Endodermal cell (in vitro differentiated cells): Measurements from ENCODE around the gene AUTS2. TPM values are rescaled to one million over a fixed set of nuclear protein-coding genes. Genes with fewer than 3 reads are reported as not detected.

Experiments used
- DNase-seq: peaks from one replicate; pipeline ENCODE4 v3.0.0-alpha.2; 2017
- H3K27ac ChIP-seq: 2 replicates; pipeline ENCODE4 v1.5.1; 2013; ENCODE audit warnings: mild to moderate bottlenecking, low read depth, low read length, moderate library complexity
- H3K27me3 ChIP-seq: 2 replicates; pipeline ENCODE4 v1.6.1; 2013; ENCODE audit warnings: mild to moderate bottlenecking, low read length, moderate library complexity; ENCODE audit not compliant: insufficient read depth, control insufficient read depth, poor library complexity, severe bottlenecking
- H3K36me3 ChIP-seq: 2 replicates; pipeline ENCODE4 v1.7.0; 2013; ENCODE audit warnings: mild to moderate bottlenecking, low read length, moderate library complexity; ENCODE audit not compliant: control insufficient read depth, insufficient read depth
- H3K4me1 ChIP-seq: one replicate; pipeline ENCODE4 v1.7.0; 2013; ENCODE audit warnings: low read length; ENCODE audit not compliant: control insufficient read depth, insufficient read depth
- H3K4me3 ChIP-seq: 2 replicates; pipeline ENCODE4 v1.5.1; 2013; ENCODE audit warnings: mild to moderate bottlenecking, low read length, moderate library complexity
- H3K9ac ChIP-seq: 2 replicates; pipeline ENCODE4 v1.6.1; 2013; ENCODE audit warnings: mild to moderate bottlenecking, low read length, moderate library complexity; ENCODE audit not compliant: poor library complexity, severe bottlenecking; ENCODE audit errors: extremely low read depth
- H3K9me3 ChIP-seq: 2 replicates; pipeline ENCODE4 v1.6.1; 2013; ENCODE audit warnings: mild to moderate bottlenecking, low read length, moderate library complexity; ENCODE audit not compliant: control insufficient read depth
- H3K27ac Mint-ChIP-seq: 2 replicates; pipeline ENCODE4 v1.8.0; 2020; ENCODE audit warnings: mixed read lengths
- H3K27me3 Mint-ChIP-seq: 2 replicates; pipeline ENCODE4 v1.8.0; 2021; ENCODE audit warnings: mild to moderate bottlenecking, mixed read lengths; ENCODE audit not compliant: insufficient read depth
- H3K36me3 Mint-ChIP-seq: 2 replicates; pipeline ENCODE4 v1.8.0; 2020; ENCODE audit warnings: low read depth, mixed read lengths
- H3K4me1 Mint-ChIP-seq: 2 replicates; pipeline ENCODE4 v1.8.0; 2020; ENCODE audit warnings: mixed read lengths
- H3K4me3 Mint-ChIP-seq: 2 replicates; pipeline ENCODE4 v1.8.0; 2020; ENCODE audit warnings: mild to moderate bottlenecking, moderate library complexity, mixed read lengths
- H3K9me3 Mint-ChIP-seq: 2 replicates; pipeline ENCODE4 v1.8.0; 2020; ENCODE audit warnings: mild to moderate bottlenecking, mixed read lengths
- WGBS, 2 experiments: methylation state at CpG; one replicate each; pipeline versions ENCODE4 v1.1.5 to v1.1.7; 2013; ENCODE audit warnings: missing lambda C conversion rate in 2 of 2, mixed read lengths in 1 of 2; ENCODE audit not compliant: insufficient coverage in 1 of 2, insufficient read length in 1 of 2; 5-methylcytosine and 5-hydroxymethylcytosine counted together
- total RNA-seq, 2 donors: library from RNA; stranded (reverse); fragmentation: NEBNext Ultra II Directional in 1 of 2; extraction: Animal tissue kit (Norgen Biotek cat#: 25700) in 1 of 2; gene quantifications; 2 replicates in 1 of 2; 3 replicates in 1 of 2; pipeline ENCODE4 v1.2.1, GENCODE V29; 2021
- TF ChIP-seq, protein P1 (sequence below): fragments of 200-600 bp; sonication (generic); conservative IDR thresholded peaks from 2 replicates; pipeline ENCODE4 v1.5.0; 2021; ENCODE audit warnings: antibody characterized with exemption, mild to moderate bottlenecking

AUTS2 gene
- total RNA-seq, 2 donors from 2014 or later: 76.8 to 106 TPM

DNA sequence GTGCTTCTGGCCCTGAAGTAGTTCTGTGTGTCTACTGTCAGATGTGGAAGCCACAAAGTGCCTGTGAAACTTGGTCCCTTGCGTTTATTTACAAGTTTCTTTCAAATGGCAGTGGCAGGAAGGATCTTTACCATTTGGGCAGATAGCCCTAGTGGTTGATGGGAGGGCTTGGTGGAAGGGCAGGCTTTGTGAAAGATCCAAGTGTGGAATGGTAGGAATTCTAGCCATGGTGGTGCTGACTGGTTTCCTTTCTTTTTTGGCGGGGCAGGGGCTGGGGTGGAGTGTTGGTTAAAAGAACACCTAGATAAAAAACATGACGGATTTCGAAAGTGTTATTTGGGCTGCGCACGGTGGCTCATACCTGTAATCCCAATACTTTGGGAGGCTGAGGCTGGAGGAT is 27.0 kb downstream of the AUTS2 start:
- no peaks in the 10 kb centered on the region for H3K36me3 ChIP-seq
- H3K4me1 Mint-ChIP-seq: peaks cover 88% of the 10 kb centered on the region
- TF ChIP-seq, protein P1, sequence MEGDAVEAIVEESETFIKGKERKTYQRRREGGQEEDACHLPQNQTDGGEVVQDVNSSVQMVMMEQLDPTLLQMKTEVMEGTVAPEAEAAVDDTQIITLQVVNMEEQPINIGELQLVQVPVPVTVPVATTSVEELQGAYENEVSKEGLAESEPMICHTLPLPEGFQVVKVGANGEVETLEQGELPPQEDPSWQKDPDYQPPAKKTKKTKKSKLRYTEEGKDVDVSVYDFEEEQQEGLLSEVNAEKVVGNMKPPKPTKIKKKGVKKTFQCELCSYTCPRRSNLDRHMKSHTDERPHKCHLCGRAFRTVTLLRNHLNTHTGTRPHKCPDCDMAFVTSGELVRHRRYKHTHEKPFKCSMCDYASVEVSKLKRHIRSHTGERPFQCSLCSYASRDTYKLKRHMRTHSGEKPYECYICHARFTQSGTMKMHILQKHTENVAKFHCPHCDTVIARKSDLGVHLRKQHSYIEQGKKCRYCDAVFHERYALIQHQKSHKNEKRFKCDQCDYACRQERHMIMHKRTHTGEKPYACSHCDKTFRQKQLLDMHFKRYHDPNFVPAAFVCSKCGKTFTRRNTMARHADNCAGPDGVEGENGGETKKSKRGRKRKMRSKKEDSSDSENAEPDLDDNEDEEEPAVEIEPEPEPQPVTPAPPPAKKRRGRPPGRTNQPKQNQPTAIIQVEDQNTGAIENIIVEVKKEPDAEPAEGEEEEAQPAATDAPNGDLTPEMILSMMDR: peak; percentile 43
- H3K9me3 ChIP-seq: no peaks in the 10 kb centered on the region
- H3K27me3 Mint-ChIP-seq: peaks cover 7% of the 10 kb centered on the region
- no peak overlapping the region for H3K9ac ChIP-seq
- H3K27ac Mint-ChIP-seq: peak overlapping the region; percentile 69
- H3K4me3 ChIP-seq: no peak overlapping the region
- no peak overlapping the region for H3K4me3 Mint-ChIP-seq
- no peaks in the 10 kb centered on the region for H3K27me3 ChIP-seq
- H3K4me1 ChIP-seq: peaks cover 28% of the 10 kb centered on the region
- H3K36me3 Mint-ChIP-seq: no peaks in the 10 kb centered on the region
- WGBS, 2 experiments: 67 to 77% methylated on average over 5 of the region's 6 CpGs
- H3K27ac ChIP-seq: no peak overlapping the region
- peak; percentile 85 for DNase-seq
- no peaks in the 10 kb centered on the region for H3K9me3 Mint-ChIP-seq

DNA sequence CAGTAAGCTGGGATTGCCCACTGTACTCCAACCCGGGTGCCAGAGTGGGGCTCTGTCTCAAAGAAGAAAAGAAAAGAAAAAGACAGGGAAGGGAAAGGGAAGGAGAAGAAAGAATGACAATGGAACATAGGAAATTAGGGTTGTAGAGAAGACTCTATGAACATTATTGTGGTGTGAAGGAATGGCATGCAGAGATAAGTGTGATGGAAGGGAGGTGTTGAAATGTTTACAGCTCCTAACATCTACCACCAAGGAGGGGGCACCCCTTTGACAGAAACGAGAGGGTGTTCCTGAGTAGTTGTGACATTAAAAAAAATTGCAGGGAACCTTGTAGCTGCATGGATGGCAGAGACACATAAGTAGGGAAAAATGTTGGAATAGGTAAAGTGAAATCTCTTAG is 27.5 kb downstream of the AUTS2 start:
- TF ChIP-seq, protein P1: no peak
- Histone ChIP-seq H3K27me3 (no peaks in the 10 kb centered on the region), H3K9ac (no peak overlapping the region), H3K27ac (no peak overlapping the region), H3K9me3 (no peaks in the 10 kb centered on the region), H3K4me1 (peaks cover 28% of the 10 kb centered on the region), H3K4me3 (peak overlapping the region; percentile 44), H3K36me3 (no peaks in the 10 kb centered on the region)
- no peak for DNase-seq
- peaks cover 88% of the 10 kb centered on the region for H3K4me1 Mint-ChIP-seq
- no peak overlapping the region for H3K4me3 Mint-ChIP-seq
- H3K36me3 Mint-ChIP-seq: no peaks in the 10 kb centered on the region
- H3K27ac Mint-ChIP-seq: no peak overlapping the region
- no peaks in the 10 kb centered on the region for H3K9me3 Mint-ChIP-seq
- H3K27me3 Mint-ChIP-seq: peaks cover 2% of the 10 kb centered on the region
- WGBS, 2 experiments: 80 to 81% methylated on average over 1 to 2 of the region's 2 CpGs

GRCh38 chr7:69630292-69630691 is 32.0 kb downstream of the AUTS2 start:
- TF ChIP-seq, protein P1: no peak
- H3K4me1 ChIP-seq: peaks cover 11% of the 10 kb centered on the region
- 57 to 100% methylated on average over 1 to 5 of the region's 5 CpGs for WGBS, 2 experiments
- no peak overlapping the region for H3K27ac ChIP-seq
- no peaks in the 10 kb centered on the region for H3K9me3 ChIP-seq
- Mint-ChIP-seq H3K27me3 (no peaks in the 10 kb centered on the region), H3K4me3 (no peak overlapping the region), H3K4me1 (peaks cover 82% of the 10 kb centered on the region), H3K36me3 (peaks cover 3% of the 10 kb centered on the region), H3K27ac (peak overlapping the region; percentile 40), H3K9me3 (no peaks in the 10 kb centered on the region)
- H3K27me3 ChIP-seq: no peaks in the 10 kb centered on the region
- H3K9ac ChIP-seq: no peak overlapping the region
- DNase-seq: no peak
- H3K36me3 ChIP-seq: no peaks in the 10 kb centered on the region
- peak overlapping the region; percentile 7 for H3K4me3 ChIP-seq
